GM12874 (cell line): ENCODE results near the gene UBIAD1.

Experiments used
- TF ChIP-seq, protein P1 (sequence below): IDR thresholded peaks from 2 replicates; pipeline ENCODE4 v1.5.1; 2011; ENCODE audit warnings: low read depth, mild to moderate bottlenecking, control low read depth, low read length, moderate library complexity; ENCODE audit not compliant: insufficient read depth

The UBIAD1 gene

DNA sequence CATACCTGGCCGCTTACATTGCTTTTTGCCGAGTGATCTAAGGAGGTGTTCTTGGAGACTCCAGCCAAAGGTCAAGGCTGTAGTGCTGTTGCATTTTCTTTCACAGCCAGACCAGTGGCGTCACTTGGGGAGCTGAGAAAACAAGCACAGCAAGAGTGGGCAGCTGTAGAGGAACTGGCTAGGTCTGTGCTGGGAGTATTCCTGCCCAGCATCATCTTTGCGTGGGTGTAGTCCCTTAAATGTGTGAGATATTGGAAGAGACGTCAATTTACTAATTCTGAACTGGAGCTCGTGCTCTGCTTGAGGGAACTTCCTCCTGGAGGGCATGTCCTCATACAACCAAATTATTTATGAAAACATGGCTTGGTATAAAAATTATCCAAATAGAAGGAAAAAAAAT is 10.2 kb downstream of the UBIAD1 start:
- TF ChIP-seq, protein P1, sequence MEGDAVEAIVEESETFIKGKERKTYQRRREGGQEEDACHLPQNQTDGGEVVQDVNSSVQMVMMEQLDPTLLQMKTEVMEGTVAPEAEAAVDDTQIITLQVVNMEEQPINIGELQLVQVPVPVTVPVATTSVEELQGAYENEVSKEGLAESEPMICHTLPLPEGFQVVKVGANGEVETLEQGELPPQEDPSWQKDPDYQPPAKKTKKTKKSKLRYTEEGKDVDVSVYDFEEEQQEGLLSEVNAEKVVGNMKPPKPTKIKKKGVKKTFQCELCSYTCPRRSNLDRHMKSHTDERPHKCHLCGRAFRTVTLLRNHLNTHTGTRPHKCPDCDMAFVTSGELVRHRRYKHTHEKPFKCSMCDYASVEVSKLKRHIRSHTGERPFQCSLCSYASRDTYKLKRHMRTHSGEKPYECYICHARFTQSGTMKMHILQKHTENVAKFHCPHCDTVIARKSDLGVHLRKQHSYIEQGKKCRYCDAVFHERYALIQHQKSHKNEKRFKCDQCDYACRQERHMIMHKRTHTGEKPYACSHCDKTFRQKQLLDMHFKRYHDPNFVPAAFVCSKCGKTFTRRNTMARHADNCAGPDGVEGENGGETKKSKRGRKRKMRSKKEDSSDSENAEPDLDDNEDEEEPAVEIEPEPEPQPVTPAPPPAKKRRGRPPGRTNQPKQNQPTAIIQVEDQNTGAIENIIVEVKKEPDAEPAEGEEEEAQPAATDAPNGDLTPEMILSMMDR: no peak

DNA sequence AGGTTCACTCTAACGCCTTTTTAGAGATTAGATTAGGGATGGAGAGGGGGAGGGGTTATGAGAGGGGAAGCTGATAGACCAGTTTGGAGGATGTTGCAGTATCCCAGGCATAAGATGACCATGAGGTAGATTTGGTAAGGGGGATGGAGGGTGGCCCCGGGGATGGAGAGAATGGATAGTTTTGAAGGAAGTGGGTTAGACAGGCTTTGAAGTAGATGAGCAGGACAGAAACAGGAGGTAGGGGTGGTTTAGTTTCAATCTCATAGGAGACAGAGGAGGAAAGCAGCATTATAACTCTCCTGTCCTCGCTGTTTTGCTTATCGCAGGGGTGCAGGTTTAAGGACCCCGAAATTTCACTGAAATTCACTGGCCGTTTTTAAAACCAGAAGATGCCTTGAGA is 11.8 kb downstream of the UBIAD1 start:
- TF ChIP-seq, protein P1: no peak

DNA sequence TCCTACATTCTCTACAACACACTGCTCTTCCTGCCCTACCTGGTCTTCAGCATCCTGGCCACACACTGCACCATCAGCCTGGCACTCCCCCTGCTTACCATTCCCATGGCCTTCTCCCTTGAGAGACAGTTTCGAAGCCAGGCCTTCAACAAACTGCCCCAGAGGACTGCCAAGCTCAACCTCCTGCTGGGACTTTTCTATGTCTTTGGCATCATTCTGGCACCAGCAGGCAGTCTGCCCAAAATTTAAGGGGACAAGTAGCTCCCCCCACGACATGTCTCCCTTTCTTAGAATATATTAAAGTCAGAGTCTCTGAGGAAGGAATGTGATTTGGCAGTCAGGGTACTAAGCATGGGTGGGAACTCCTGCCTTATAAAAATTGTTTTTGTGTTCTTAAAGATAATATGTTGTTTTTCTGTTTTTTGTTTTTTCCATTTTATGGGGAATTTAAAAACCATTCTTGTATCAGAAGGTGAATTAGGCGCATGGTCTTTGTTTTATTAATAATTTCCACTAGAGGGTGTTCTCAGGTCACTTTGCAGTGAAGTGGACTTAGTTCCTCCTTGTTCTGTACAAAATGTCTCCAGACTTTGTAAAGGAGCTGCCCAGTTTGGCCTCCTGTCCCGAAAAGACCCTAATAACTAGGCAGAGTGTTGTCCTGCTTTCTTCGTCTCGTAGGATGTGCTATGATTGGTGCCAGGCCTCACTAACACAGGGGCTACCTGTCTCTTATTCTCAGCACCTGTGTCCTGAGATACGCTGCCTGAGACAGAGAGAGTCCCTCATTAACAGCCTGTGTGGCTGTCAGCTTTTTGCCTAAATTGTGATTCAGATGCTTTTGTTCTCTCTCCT is 13.1 kb downstream of the UBIAD1 start:
- TF ChIP-seq, protein P1: no peak

DNA sequence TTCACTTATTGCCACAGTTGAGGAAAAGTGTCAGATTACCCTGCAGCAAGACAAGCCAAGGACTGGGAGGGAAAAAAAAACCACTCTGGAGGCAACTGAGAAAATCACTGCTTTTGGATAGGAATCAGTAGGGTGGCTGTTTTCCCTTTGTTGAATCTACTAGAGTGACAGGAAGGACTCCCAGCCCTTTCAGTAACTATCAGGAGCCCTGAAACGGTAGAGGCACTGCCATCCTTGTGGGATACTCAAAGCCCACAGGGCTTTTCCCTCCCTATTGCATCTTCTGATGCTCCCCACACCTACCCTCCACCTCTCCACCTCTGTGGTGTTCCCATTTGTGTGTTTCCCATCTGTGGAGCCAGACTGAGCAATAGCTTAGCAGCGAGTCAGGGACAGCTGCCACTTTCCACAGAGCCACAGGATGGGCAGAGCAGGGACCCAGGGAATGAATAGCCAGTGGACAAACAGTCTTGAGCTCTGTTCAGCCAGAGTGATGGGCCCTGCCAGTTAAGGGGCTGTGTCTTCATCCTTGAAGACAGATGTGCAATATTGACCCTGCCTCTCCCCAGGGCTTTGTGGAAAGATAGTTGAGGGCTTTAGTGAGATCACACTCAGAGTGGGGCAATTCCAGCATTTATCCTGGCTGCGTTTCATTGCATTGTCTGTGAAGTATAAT is 13.9 kb downstream of the UBIAD1 start:
- TF ChIP-seq, protein P1: no peak

DNA sequence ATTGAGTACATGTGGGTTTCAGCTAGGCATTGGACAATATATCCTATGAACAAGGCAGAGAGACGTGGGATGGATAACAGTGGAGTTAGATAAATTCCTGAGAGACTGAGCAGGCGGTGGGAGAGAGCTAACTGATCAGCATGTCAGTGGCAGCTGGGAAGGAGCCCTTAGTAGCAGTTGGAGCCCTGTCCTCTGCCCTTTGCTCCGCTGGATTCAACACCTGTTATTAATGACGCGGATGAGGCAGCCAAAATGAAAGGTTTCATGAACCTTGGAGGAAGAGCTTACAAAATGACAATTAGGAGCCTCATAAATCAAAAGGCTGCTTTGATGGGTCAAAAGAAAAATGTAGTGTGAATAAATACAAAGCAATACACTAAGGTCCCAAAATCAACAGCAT is 16.1 kb downstream of the UBIAD1 start:
- TF ChIP-seq, protein P1: no peak

DNA sequence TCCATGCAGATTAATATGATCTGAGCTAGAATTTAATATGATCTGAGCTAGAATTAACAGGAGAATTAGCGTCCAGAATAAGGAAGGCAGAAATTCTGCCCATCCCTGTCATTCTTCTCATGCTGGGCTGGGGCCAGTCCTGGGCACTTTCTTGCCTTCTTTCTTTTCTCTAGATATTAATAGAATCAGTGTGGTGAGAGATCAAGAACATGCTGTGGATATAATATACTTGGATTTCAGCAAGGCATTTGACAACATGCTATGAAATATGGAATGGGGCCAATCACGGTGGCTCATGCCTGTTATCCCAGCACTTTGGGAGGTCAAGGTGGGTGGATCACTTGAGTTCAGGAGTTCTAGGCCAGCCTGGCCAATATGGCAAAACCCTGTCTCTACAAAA is 18.1 kb downstream of the UBIAD1 start:
- TF ChIP-seq, protein P1: no peak

DNA sequence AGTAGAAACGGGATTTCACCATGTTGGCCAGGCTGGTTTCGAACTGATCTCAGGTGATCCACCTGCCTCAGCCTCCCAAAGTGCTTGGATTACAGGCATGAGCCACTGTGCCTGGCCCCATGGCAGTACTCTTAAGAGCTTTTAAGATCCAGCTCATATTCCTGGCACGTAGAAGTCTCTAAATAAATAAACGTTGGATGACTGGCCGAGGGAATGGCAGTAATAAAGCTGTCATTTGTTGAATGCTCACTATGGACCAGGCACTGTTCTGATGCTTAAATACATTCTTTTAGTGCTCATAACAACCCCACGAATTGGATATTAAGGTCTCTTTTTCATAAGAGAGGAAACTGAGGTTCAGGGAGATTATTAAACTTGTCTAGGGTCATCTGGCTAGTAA is 20.9 kb downstream of the UBIAD1 start:
- TF ChIP-seq, protein P1: no peak
